ENCODE measurements around the gene IGFBP3.

DNA sequence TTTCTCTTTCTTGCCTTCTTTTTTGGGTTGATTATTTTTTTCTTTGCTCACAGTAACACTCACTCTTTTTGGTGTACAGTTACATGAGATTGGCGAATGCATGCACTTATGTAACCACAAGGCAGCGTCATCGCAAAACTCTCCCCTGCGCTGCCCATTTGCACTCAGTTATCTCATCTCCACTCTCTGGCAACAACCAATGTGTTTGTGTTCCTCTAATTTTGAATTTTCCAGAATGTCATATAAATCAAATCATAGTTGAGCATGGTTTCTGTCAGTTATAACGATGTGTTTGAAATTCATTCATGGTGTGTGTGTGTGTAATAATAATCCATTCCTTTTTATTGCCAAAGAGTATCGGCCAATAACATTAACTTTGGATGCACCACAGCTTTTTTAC lies 23.0 kb upstream of the IGFBP3 start:
- no peak for TF ChIP-seq POLR2A (IDR thresholded peaks at IDR 0.05)
- TF ChIP-seq, protein P1, sequence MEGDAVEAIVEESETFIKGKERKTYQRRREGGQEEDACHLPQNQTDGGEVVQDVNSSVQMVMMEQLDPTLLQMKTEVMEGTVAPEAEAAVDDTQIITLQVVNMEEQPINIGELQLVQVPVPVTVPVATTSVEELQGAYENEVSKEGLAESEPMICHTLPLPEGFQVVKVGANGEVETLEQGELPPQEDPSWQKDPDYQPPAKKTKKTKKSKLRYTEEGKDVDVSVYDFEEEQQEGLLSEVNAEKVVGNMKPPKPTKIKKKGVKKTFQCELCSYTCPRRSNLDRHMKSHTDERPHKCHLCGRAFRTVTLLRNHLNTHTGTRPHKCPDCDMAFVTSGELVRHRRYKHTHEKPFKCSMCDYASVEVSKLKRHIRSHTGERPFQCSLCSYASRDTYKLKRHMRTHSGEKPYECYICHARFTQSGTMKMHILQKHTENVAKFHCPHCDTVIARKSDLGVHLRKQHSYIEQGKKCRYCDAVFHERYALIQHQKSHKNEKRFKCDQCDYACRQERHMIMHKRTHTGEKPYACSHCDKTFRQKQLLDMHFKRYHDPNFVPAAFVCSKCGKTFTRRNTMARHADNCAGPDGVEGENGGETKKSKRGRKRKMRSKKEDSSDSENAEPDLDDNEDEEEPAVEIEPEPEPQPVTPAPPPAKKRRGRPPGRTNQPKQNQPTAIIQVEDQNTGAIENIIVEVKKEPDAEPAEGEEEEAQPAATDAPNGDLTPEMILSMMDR (IDR thresholded peaks at IDR 0.05), result no peak

Data from right lobe of liver (tissue), 4 donors.